GM12878 (cell line): Measurements from ENCODE around the gene TIGD4. TPM values are rescaled to one million over a fixed set of nuclear protein-coding genes. Genes with fewer than 3 reads are reported as not detected.

Experiments used
- ATAC-seq: fragments of 200-7000 bp; cut with Tn5 transposase; 3 replicates; pipeline ENCODE4 v1.9.1; 2020; ENCODE audit warnings: mild to moderate bottlenecking, moderate library complexity
- BruUV-seq: library from RNA; stranded (reverse); fragments of 400-500 nt; replicated peaks from 2 replicates; lab custom pipeline; 2021; lab: Mats Ljungman, UMichigan
- CTCF ChIA-PET: fragments of 300-600 bp; sonication (Branson Sonifier 250); formaldehyde crosslinking; extraction: SDS; loops from one replicate; lab custom pipeline; 2021; ENCODE audit warnings: inconsistent platforms; lab: Yijun Ruan, JAX
- POLR2A ChIA-PET: fragments of 350-600 bp; formaldehyde crosslinking; extraction: SDS; loops from one replicate; lab custom pipeline; 2021; ENCODE audit warnings: inconsistent platforms; lab: Charles Lee
- RAD21 ChIA-PET: fragments of 300-600 bp; sonication (Branson Sonifier 250); formaldehyde crosslinking; loops from one replicate; lab custom pipeline; 2023; ENCODE audit warnings: antibody characterized with exemption; ENCODE audit not compliant: unreplicated experiment; lab: Charles Lee
- SMC1A ChIA-PET: fragments of 300-600 bp; sonication (Branson Sonifier 250); formaldehyde crosslinking; loops from one replicate; lab custom pipeline; 2023; ENCODE audit not compliant: unreplicated experiment, uncharacterized antibody; lab: Charles Lee
- DNase-seq: peaks from one replicate; pipeline ENCODE4 v3.0.0-alpha.2; 2011; ENCODE audit warnings: low read depth, low spot score
- FAIRE-seq: peaks from 3 replicates; lab custom pipeline; 2011; peaks lifted over from hg19 to GRCh38; lab: Jason Lieb, UNC
- H2AFZ ChIP-seq: 2 replicates; pipeline ENCODE4 v1.6.0; 2011; ENCODE audit warnings: low read depth, low read length, control low read depth; ENCODE audit not compliant: control insufficient read depth
- H3K27ac ChIP-seq: 2 replicates; pipeline ENCODE4 v1.5.1; 2011; ENCODE audit warnings: control low read depth; ENCODE audit not compliant: control insufficient read depth, insufficient read depth
- H3K27me3 ChIP-seq, 2 experiments: replicated peaks in 1 of 2; 2 replicates each; pipeline versions ENCODE4 v1.6.0 to v1.6.1; 2011; ENCODE audit warnings: low read length in 1 of 2; ENCODE audit not compliant: control insufficient read depth in 2 of 2, insufficient read depth in 2 of 2
- H3K36me3 ChIP-seq, 2 experiments: 2 replicates each; pipeline ENCODE4 v1.5.1; 2011; ENCODE audit warnings: low read length in 1 of 2; ENCODE audit not compliant: control insufficient read depth in 2 of 2, insufficient read depth in 2 of 2
- H3K4me1 ChIP-seq: 2 replicates; pipeline ENCODE4 v1.6.1; 2011; ENCODE audit warnings: mild to moderate bottlenecking, low read length, moderate library complexity, mixed read lengths; ENCODE audit not compliant: control insufficient read depth, insufficient read depth
- H3K4me2 ChIP-seq: 2 replicates; pipeline ENCODE4 v1.6.0; 2011; ENCODE audit warnings: control low read depth; ENCODE audit not compliant: control insufficient read depth, insufficient read depth
- H3K4me3 ChIP-seq: fragments of 200-600 bp; sonication (generic); 2 replicates; pipeline ENCODE4 v1.5.1; 2016
- H3K79me2 ChIP-seq: 2 replicates; pipeline ENCODE4 v1.6.0; 2011; ENCODE audit warnings: low read length; ENCODE audit not compliant: control insufficient read depth, insufficient read depth
- H3K9ac ChIP-seq: 2 replicates; pipeline ENCODE4 v1.8.0; 2011; ENCODE audit warnings: low read length, control low read depth, mixed read lengths; ENCODE audit not compliant: control insufficient read depth, insufficient read depth
- H3K9me3 ChIP-seq: replicated peaks from 3 replicates; pipeline ENCODE4 v1.5.1; 2011; ENCODE audit warnings: mild to moderate bottlenecking, low read length; ENCODE audit not compliant: control insufficient read depth, insufficient read depth
- H4K20me1 ChIP-seq: 2 replicates; pipeline ENCODE4 v1.6.0; 2011; ENCODE audit not compliant: control insufficient read depth, insufficient read depth
- CBFB ChIP-seq: IDR thresholded peaks from 2 replicates; pipeline ENCODE4 v1.6.1; 2016; ENCODE audit warnings: antibody characterized with exemption, low read depth
- CBX3 ChIP-seq: fragments of 200-600 bp; sonication (generic); IDR thresholded peaks from 2 replicates; pipeline ENCODE4 v1.6.1; 2016; ENCODE audit warnings: low read depth, borderline replicate concordance
- CREM ChIP-seq: IDR thresholded peaks from 2 replicates; pipeline ENCODE4 v1.6.1; 2014; ENCODE audit warnings: antibody characterized with exemption, low read depth
- CTCF ChIP-seq, 3 experiments: IDR thresholded peaks in 2 of 3; conservative IDR thresholded peaks in 1 of 3; 2 replicates each; pipeline ENCODE4 v1.5.1; 2011; ENCODE audit warnings: low read depth in 3 of 3, low read length in 3 of 3, mild to moderate bottlenecking in 3 of 3, control low read depth in 2 of 3, moderate library complexity in 2 of 3, inconsistent platforms in 1 of 3, mixed read lengths in 1 of 3; ENCODE audit not compliant: control insufficient read depth in 2 of 3, insufficient read depth in 1 of 3; ENCODE audit errors: extremely low read depth in 1 of 3
- HDAC6 ChIP-seq: fragments of 200-600 bp; sonication (generic); IDR thresholded peaks from one replicate; pipeline ENCODE4 v1.8.0; 2017; ENCODE audit warnings: antibody characterized with exemption; ENCODE audit not compliant: unreplicated experiment
- NRF1 ChIP-seq: conservative IDR thresholded peaks from 2 replicates; pipeline ENCODE4 v1.6.1; 2011; ENCODE audit warnings: mild to moderate bottlenecking, low read depth, low read length, improper control_type of control experiment
- RB1 ChIP-seq: fragments of 450-650 bp; formaldehyde crosslinking; IDR thresholded peaks from 2 replicates; pipeline ENCODE4 v1.6.1; 2017; ENCODE audit warnings: mild to moderate bottlenecking, borderline replicate concordance
- RBBP5 ChIP-seq: fragments of 200-600 bp; sonication (generic); conservative IDR thresholded peaks from 2 replicates; pipeline ENCODE4 v1.6.1; 2016
- RUNX3 ChIP-seq: IDR thresholded peaks from 2 replicates; pipeline ENCODE4 v1.6.1; 2012; ENCODE audit warnings: low read length, inconsistent platforms
- SIN3A ChIP-seq: IDR thresholded peaks from 2 replicates; pipeline ENCODE4 v1.6.1; 2012; ENCODE audit warnings: low read depth, low read length, improper control_type of control experiment
- SMAD5 ChIP-seq: IDR thresholded peaks from 2 replicates; pipeline ENCODE4 v1.6.1; 2016; ENCODE audit warnings: antibody characterized with exemption, low read depth
- SPI1 ChIP-seq: IDR thresholded peaks from 2 replicates; pipeline ENCODE4 v1.6.1; 2011; ENCODE audit warnings: low read depth, mild to moderate bottlenecking, low read length, moderate library complexity, borderline replicate concordance; ENCODE audit not compliant: insufficient read depth
- YBX1 ChIP-seq: fragments of 450-650 bp; IDR thresholded peaks from 2 replicates; pipeline ENCODE4 v1.6.1; 2016; ENCODE audit warnings: antibody characterized with exemption
- WGBS: methylation state at CpG from one replicate; pipeline ENCODE4 v1.1.6; 2016; ENCODE audit warnings: low lambda C conversion rate; ENCODE audit not compliant: insufficient replicate concordance, insufficient coverage; ENCODE audit errors: missing lambda C conversion rate; 5-methylcytosine and 5-hydroxymethylcytosine counted together
- in situ Hi-C: fragments of 300-500 bp; cut with MboI; formaldehyde crosslinking; loops from 9 replicates; pipeline ENCODE4 v1.14.3; 2018; ENCODE audit warnings: mixed read lengths
- intact Hi-C: fragments of 100-400 bp; cut with micrococcal nuclease; formaldehyde crosslinking; loops from one replicate; pipeline ENCODE4 v1.14.2; 2022; ENCODE audit not compliant: unreplicated experiment
- polyA plus RNA-seq, 11 experiments: library from polyadenylated mRNA; depleted of rRNA in 4 of 11; unstranded in 6 of 11; stranded (reverse) in 5 of 11; fragments of >200 nt; fragmentation: Nextera tagmentation in 4 of 11; fragmentation: Illumina TruSeq in 1 of 11; extraction: Ambion mirVana in 4 of 11; extraction: Trizol in 1 of 11; gene quantifications; 1 replicate in 1 of 11; 2 replicates in 10 of 11; pipeline versions ENCODE4 v1.2.1 to v1.2.3, GENCODE V29; 2011 to 2016; ENCODE audit warnings: inconsistent platforms in 2 of 11, missing spikeins in 2 of 11, low read depth in 1 of 11
- total RNA-seq, 4 experiments: library from RNA; depleted of rRNA in 3 of 4; stranded (reverse); fragments of >200 nt in 3 of 4; fragmentation: Illumina TruSeq in 1 of 4; extraction: Trizol in 1 of 4; gene quantifications; 2 replicates each; pipeline versions ENCODE4 v1.2.1 to v1.2.3, GENCODE V29; 2013 to 2021
- TF ChIP-seq, protein P1 (sequence below): IDR thresholded peaks from 2 replicates; pipeline ENCODE4 v1.6.1; 2012; ENCODE audit warnings: low read length, inconsistent platforms
- TF ChIP-seq, protein P2 (sequence below): fragments of 450-650 bp; IDR thresholded peaks from 2 replicates; pipeline ENCODE4 v1.6.1; 2014; ENCODE audit warnings: mild to moderate bottlenecking
- TF ChIP-seq, protein P3 (sequence below): fragments of 450-650 bp; IDR thresholded peaks from 2 replicates; pipeline ENCODE4 v1.6.1; 2017; ENCODE audit warnings: mild to moderate bottlenecking, low read depth, inconsistent platforms; ENCODE audit not compliant: poor library complexity, severe bottlenecking
- TF ChIP-seq, protein P4 (sequence below): IDR thresholded peaks from 2 replicates; pipeline ENCODE4 v1.6.1; 2012; ENCODE audit warnings: low read depth, low read length, improper control_type of control experiment

TIGD4 gene
- total and polyA plus RNA-seq, 10 of the 15 experiments (the other 5 are each of a cell fraction or from before 2014, with no cell fraction given) = 0.20 to 1.6 (median 0.48) TPM

- H3K4me1 ChIP-seq = no peaks in the 10 kb centered on the region
- in situ Hi-C loops (no loop called here), intact Hi-C loops (no loop called here)
- no peak overlapping the region for H3K27ac ChIP-seq
- no peak for DNase-seq
- WGBS = 100% methylated on average over 1 of the region's 1 CpG
- no peak overlapping the region for H2AFZ ChIP-seq
- no peak overlapping the region for H3K4me3 ChIP-seq
- ChIA-PET POLR2A (no interaction called here), CTCF (interaction anchor here (2.4 kb wide), 1 partner anchor 255 kb away, joined by 5 read pairs; no protein-coding TSS in a partner anchor)
- no peaks in the 10 kb centered on the region for H3K79me2 ChIP-seq
- H3K4me2 ChIP-seq = no peak overlapping the region
- H3K9ac ChIP-seq = no peak overlapping the region
- no TSS peak for BruUV-seq
- H3K27me3 ChIP-seq = no peaks in the 10 kb centered on the region
- TF ChIP-seq RB1 (no peak), SIN3A (no peak), SMAD5 (no peak), CBX3 (no peak), NRF1 (no peak), RUNX3 (no peak), CREM (no peak), SPI1 (no peak), YBX1 (no peak), RBBP5 (no peak), HDAC6 (no peak), CTCF (IDR thresholded peaks at IDR 0.05 in 2 of 3, conservative IDR thresholded peaks at IDR 0.05 in 1 of 3; ENCODE audit: control insufficient read depth in 2 of 3, extremely low read depth in 1 of 3, insufficient read depth in 1 of 3, low read depth in 3 of 3, low read length in 3 of 3) (no peak), CBFB (no peak)
- TF ChIP-seq, protein P1, sequence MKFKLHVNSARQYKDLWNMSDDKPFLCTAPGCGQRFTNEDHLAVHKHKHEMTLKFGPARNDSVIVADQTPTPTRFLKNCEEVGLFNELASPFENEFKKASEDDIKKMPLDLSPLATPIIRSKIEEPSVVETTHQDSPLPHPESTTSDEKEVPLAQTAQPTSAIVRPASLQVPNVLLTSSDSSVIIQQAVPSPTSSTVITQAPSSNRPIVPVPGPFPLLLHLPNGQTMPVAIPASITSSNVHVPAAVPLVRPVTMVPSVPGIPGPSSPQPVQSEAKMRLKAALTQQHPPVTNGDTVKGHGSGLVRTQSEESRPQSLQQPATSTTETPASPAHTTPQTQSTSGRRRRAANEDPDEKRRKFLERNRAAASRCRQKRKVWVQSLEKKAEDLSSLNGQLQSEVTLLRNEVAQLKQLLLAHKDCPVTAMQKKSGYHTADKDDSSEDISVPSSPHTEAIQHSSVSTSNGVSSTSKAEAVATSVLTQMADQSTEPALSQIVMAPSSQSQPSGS = no peak
- TF ChIP-seq, protein P2, sequence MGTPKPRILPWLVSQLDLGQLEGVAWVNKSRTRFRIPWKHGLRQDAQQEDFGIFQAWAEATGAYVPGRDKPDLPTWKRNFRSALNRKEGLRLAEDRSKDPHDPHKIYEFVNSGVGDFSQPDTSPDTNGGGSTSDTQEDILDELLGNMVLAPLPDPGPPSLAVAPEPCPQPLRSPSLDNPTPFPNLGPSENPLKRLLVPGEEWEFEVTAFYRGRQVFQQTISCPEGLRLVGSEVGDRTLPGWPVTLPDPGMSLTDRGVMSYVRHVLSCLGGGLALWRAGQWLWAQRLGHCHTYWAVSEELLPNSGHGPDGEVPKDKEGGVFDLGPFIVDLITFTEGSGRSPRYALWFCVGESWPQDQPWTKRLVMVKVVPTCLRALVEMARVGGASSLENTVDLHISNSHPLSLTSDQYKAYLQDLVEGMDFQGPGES = no peak
- TF ChIP-seq, protein P3, sequence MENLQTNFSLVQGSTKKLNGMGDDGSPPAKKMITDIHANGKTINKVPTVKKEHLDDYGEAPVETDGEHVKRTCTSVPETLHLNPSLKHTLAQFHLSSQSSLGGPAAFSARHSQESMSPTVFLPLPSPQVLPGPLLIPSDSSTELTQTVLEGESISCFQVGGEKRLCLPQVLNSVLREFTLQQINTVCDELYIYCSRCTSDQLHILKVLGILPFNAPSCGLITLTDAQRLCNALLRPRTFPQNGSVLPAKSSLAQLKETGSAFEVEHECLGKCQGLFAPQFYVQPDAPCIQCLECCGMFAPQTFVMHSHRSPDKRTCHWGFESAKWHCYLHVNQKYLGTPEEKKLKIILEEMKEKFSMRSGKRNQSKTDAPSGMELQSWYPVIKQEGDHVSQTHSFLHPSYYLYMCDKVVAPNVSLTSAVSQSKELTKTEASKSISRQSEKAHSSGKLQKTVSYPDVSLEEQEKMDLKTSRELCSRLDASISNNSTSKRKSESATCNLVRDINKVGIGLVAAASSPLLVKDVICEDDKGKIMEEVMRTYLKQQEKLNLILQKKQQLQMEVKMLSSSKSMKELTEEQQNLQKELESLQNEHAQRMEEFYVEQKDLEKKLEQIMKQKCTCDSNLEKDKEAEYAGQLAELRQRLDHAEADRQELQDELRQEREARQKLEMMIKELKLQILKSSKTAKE = no peak
- TF ChIP-seq, protein P4, sequence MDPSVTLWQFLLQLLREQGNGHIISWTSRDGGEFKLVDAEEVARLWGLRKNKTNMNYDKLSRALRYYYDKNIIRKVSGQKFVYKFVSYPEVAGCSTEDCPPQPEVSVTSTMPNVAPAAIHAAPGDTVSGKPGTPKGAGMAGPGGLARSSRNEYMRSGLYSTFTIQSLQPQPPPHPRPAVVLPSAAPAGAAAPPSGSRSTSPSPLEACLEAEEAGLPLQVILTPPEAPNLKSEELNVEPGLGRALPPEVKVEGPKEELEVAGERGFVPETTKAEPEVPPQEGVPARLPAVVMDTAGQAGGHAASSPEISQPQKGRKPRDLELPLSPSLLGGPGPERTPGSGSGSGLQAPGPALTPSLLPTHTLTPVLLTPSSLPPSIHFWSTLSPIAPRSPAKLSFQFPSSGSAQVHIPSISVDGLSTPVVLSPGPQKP = no peak
- TF ChIP-seq, all 136 proteins: peak for 0
- peaks cover 0 to 4% of the 10 kb centered on the region in 2 experiments; a peak in 1 of 4 replicates for H3K36me3 ChIP-seq
- SMC1A ChIA-PET = no interaction called here
- RAD21 ChIA-PET = no interaction called here
- ATAC-seq (no peak), FAIRE-seq (no peak)
- H3K9me3 ChIP-seq = no peaks in the 10 kb centered on the region
- no peaks in the 10 kb centered on the region for H4K20me1 ChIP-seq
Measured at GRCh38 chr4:152828122-152828521, 48.6 kb upstream of the TIGD4 start.
